CD14-positive monocyte (primary cell): ENCODE results near the gene BUD31. TPM values are rescaled to one million over a fixed set of nuclear protein-coding genes. Genes with fewer than 3 reads are reported as not detected.

Source experiments
- DNase-seq, 3 donors: peaks; one replicate each; pipeline ENCODE4 v3.0.0-alpha.2; 2011 to 2022
- H2AFZ ChIP-seq: 2 replicates; pipeline ENCODE4 v1.6.0; 2012; ENCODE audit warnings: mild to moderate bottlenecking, low read depth, low read length, inconsistent platforms; ENCODE audit not compliant: insufficient read depth, poor library complexity, severe bottlenecking
- H3K27ac ChIP-seq, 2 donors: 1 replicate in 1 of 2; 2 replicates in 1 of 2; pipeline ENCODE4 v1.5.1; 2012 to 2013; ENCODE audit warnings: low read length in 2 of 2, control low read depth in 1 of 2, inconsistent platforms in 1 of 2, low read depth in 1 of 2, mild to moderate bottlenecking in 1 of 2
- H3K27me3 ChIP-seq, 2 donors: one replicate each; pipeline versions ENCODE4 v1.6.0 to v1.6.1; 2011 to 2013; ENCODE audit warnings: low read length in 2 of 2; ENCODE audit not compliant: control insufficient read depth in 2 of 2, insufficient read depth in 2 of 2
- H3K36me3 ChIP-seq, 2 donors: replicated peaks in 1 of 2; 1 replicate in 1 of 2; 2 replicates in 1 of 2; pipeline versions ENCODE4 v1.5.1 to v1.6.1; 2012 to 2013; ENCODE audit warnings: low read length in 2 of 2, control low read depth in 1 of 2, inconsistent platforms in 1 of 2, mild to moderate bottlenecking in 1 of 2; ENCODE audit not compliant: insufficient read depth in 2 of 2, control insufficient read depth in 1 of 2
- H3K4me1 ChIP-seq, 2 donors: 1 replicate in 1 of 2; 2 replicates in 1 of 2; pipeline versions ENCODE4 v1.5.1 to v1.6.1; 2012 to 2013; ENCODE audit warnings: low read length in 2 of 2, control low read depth in 1 of 2, inconsistent platforms in 1 of 2, mild to moderate bottlenecking in 1 of 2, moderate library complexity in 1 of 2; ENCODE audit not compliant: insufficient read depth in 2 of 2, control insufficient read depth in 1 of 2
- H3K4me2 ChIP-seq: replicated peaks from 2 replicates; pipeline ENCODE3; 2012; ENCODE audit warnings: low read length, moderate library complexity, mild to moderate bottlenecking; ENCODE audit not compliant: poor library complexity, severe bottlenecking; ENCODE audit errors: extremely low read depth
- H3K4me3 ChIP-seq, 3 experiments: fragments of 200-600 bp in 1 of 3; sonication (generic) in 1 of 3; replicated peaks in 1 of 3; 1 replicate in 2 of 3; 2 replicates in 1 of 3; pipeline ENCODE4 v1.5.1; 2011 to 2013; ENCODE audit warnings: low read length in 3 of 3, mild to moderate bottlenecking in 3 of 3, control low read depth in 2 of 3, low read depth in 2 of 3, inconsistent platforms in 1 of 3, moderate library complexity in 1 of 3
- H3K79me2 ChIP-seq: 2 replicates; pipeline ENCODE4 v1.6.0; 2012; ENCODE audit warnings: mild to moderate bottlenecking, control low read depth, inconsistent platforms, low read length, moderate library complexity; ENCODE audit not compliant: insufficient read depth
- H3K9ac ChIP-seq: 2 replicates; pipeline ENCODE4 v1.6.0; 2017; ENCODE audit warnings: low read length, mild to moderate bottlenecking; ENCODE audit not compliant: insufficient read depth, poor library complexity, severe bottlenecking
- H3K9me3 ChIP-seq, 2 donors: replicated peaks in 1 of 2; 1 replicate in 1 of 2; 2 replicates in 1 of 2; pipeline versions ENCODE4 v1.5.1 to v1.6.1; 2012 to 2013; ENCODE audit warnings: low read length in 2 of 2, control low read depth in 1 of 2; ENCODE audit not compliant: control insufficient read depth in 1 of 2, insufficient read depth in 1 of 2
- H4K20me1 ChIP-seq: 2 replicates; pipeline ENCODE4 v1.6.0; 2012; ENCODE audit warnings: mild to moderate bottlenecking, low read length, control low read depth, moderate library complexity; ENCODE audit not compliant: insufficient read depth
- H3K27ac Mint-ChIP-seq, 7 donors: one replicate each; pipeline ENCODE4 v1.8.0; 2020; ENCODE audit warnings: mild to moderate bottlenecking in 7 of 7, mixed read lengths in 7 of 7, moderate library complexity in 6 of 7, inconsistent platforms in 2 of 7
- H3K27me3 Mint-ChIP-seq, 3 donors: one replicate each; pipeline ENCODE4 v1.8.0; 2021 to 2022; ENCODE audit warnings: low read depth in 3 of 3, mild to moderate bottlenecking in 3 of 3, mixed read lengths in 3 of 3, moderate library complexity in 3 of 3, inconsistent platforms in 1 of 3
- H3K36me3 Mint-ChIP-seq, 2 donors: one replicate each; pipeline ENCODE4 v1.8.0; 2020; ENCODE audit warnings: mixed read lengths in 2 of 2, inconsistent platforms in 1 of 2, mild to moderate bottlenecking in 1 of 2
- H3K4me1 Mint-ChIP-seq: one replicate; pipeline ENCODE4 v1.8.0; 2020; ENCODE audit warnings: mild to moderate bottlenecking, mixed read lengths
- H3K4me3 Mint-ChIP-seq, 2 donors: one replicate each; pipeline ENCODE4 v1.8.0; 2020; ENCODE audit warnings: mild to moderate bottlenecking in 2 of 2, mixed read lengths in 2 of 2, moderate library complexity in 1 of 2
- H3K9me3 Mint-ChIP-seq, 7 donors: one replicate each; pipeline ENCODE4 v1.8.0; 2020 to 2022; ENCODE audit warnings: mixed read lengths in 7 of 7, mild to moderate bottlenecking in 6 of 7, moderate library complexity in 6 of 7, inconsistent platforms in 2 of 7
- WGBS: methylation state at CpG from one replicate; pipeline ENCODE4 v1.1.5; 2013; ENCODE audit warnings: missing lambda C conversion rate; ENCODE audit not compliant: insufficient coverage; 5-methylcytosine and 5-hydroxymethylcytosine counted together
- intact Hi-C, 2 donors: fragments of 100-400 bp; cut with micrococcal nuclease; formaldehyde crosslinking; loops; one replicate each; pipeline versions ENCODE4 v1.15.0 to v1.15.1; 2023
- polyA plus RNA-seq, 3 donors: library from polyadenylated mRNA; depleted of rRNA in 1 of 3; unstranded in 2 of 3; stranded (reverse) in 1 of 3; fragments of 300-500 nt in 2 of 3; fragments of >200 nt in 1 of 3; fragmentation: Illumina TruSeq in 2 of 3; gene quantifications; 1 replicate in 2 of 3; 2 replicates in 1 of 3; pipeline ENCODE4 v1.2.3, GENCODE V29; 2012 to 2021
- TF ChIP-seq, protein P1 (sequence below): fragments of 200-600 bp; IDR thresholded peaks from one replicate; pipeline ENCODE4 v1.8.0; 2022; ENCODE audit warnings: antibody characterized with exemption, mild to moderate bottlenecking

The BUD31 gene
- polyA plus RNA-seq, 3 donors, result 34.3 to 256 (median 241) TPM

GRCh38 chr7:99390941-99391602 lies 17.7 kb upstream of the BUD31 start:
- H4K20me1 ChIP-seq, result peaks cover 100% of the 10 kb centered on the region
- H3K27me3 ChIP-seq, result no peaks in the 10 kb centered on the region
- H3K9me3 Mint-ChIP-seq, result no peaks in the 10 kb centered on the region
- H2AFZ ChIP-seq, result no peak overlapping the region
- peak overlapping the region in 1 of 2 donors; percentile 31 for H3K27ac ChIP-seq
- H3K9me3 ChIP-seq, result no peaks in the 10 kb centered on the region
- peaks cover 73 to 99% of the 10 kb centered on the region in 2 donors for H3K36me3 Mint-ChIP-seq
- TF ChIP-seq, protein P1, sequence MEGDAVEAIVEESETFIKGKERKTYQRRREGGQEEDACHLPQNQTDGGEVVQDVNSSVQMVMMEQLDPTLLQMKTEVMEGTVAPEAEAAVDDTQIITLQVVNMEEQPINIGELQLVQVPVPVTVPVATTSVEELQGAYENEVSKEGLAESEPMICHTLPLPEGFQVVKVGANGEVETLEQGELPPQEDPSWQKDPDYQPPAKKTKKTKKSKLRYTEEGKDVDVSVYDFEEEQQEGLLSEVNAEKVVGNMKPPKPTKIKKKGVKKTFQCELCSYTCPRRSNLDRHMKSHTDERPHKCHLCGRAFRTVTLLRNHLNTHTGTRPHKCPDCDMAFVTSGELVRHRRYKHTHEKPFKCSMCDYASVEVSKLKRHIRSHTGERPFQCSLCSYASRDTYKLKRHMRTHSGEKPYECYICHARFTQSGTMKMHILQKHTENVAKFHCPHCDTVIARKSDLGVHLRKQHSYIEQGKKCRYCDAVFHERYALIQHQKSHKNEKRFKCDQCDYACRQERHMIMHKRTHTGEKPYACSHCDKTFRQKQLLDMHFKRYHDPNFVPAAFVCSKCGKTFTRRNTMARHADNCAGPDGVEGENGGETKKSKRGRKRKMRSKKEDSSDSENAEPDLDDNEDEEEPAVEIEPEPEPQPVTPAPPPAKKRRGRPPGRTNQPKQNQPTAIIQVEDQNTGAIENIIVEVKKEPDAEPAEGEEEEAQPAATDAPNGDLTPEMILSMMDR, result no peak
- DNase-seq, result no peak
- no peak overlapping the region for H3K4me2 ChIP-seq
- H3K4me3 Mint-ChIP-seq, result no peak overlapping the region
- H3K4me1 ChIP-seq, result peaks cover 12 to 42% of the 10 kb centered on the region in 2 donors
- peaks cover 94% of the 10 kb centered on the region for H3K79me2 ChIP-seq
- intact Hi-C loops, result no loop called here
- H3K27ac Mint-ChIP-seq, result peak overlapping the region in 2 of 7 donors; percentile 15 to 46
- WGBS, result 94% methylated on average over 13 of the region's 23 CpGs
- H3K4me3 ChIP-seq, result no peak overlapping the region
- peaks cover 91 to 97% of the 10 kb centered on the region in 2 donors for H3K36me3 ChIP-seq
- H3K4me1 Mint-ChIP-seq, result peaks cover 33% of the 10 kb centered on the region
- H3K27me3 Mint-ChIP-seq, result peaks cover 0 to 2% (median 0%) of the 10 kb centered on the region in 3 donors
- H3K9ac ChIP-seq, result no peak overlapping the region

GRCh38 chr7:99392046-99392445 lies 16.7 kb upstream of the BUD31 start:
- 88% methylated on average over 8 of the region's 8 CpGs for WGBS
- Histone ChIP-seq H3K27ac (peak overlapping the region in 1 of 2 donors; percentile 65), H2AFZ (no peak overlapping the region), H3K4me1 (peaks cover 12 to 32% of the 10 kb centered on the region in 2 donors), H3K36me3 (peaks cover 90 to 97% of the 10 kb centered on the region in 2 donors), H3K79me2 (peaks cover 85% of the 10 kb centered on the region), H4K20me1 (peaks cover 100% of the 10 kb centered on the region), H3K4me2 (no peak overlapping the region), H3K9me3 (no peaks in the 10 kb centered on the region), H3K9ac (no peak overlapping the region), H3K4me3 (no peak overlapping the region), H3K27me3 (no peaks in the 10 kb centered on the region)
- no peak for DNase-seq
- no peaks in the 10 kb centered on the region for H3K9me3 Mint-ChIP-seq
- H3K36me3 Mint-ChIP-seq, result peaks cover 73 to 99% of the 10 kb centered on the region in 2 donors
- TF ChIP-seq, protein P1, result no peak
- H3K27ac Mint-ChIP-seq, result peak overlapping the region in 5 of 7 donors; percentile 15 to 80 (median 54)
- intact Hi-C loops, result no loop called here
- no peak overlapping the region for H3K4me3 Mint-ChIP-seq
- H3K27me3 Mint-ChIP-seq, result peaks cover 0 to 2% (median 0%) of the 10 kb centered on the region in 3 donors
- peaks cover 29% of the 10 kb centered on the region for H3K4me1 Mint-ChIP-seq
